Testis (tissue), 2 donors: ENCODE data around the gene DENND1A.

Experiments used
- CTCF ChIP-seq, 3 experiments: fragments of 450-650 bp in 2 of 3; fragments of 200-600 bp in 1 of 3; sonication (generic) in 1 of 3; IDR thresholded peaks; one replicate each; pipeline ENCODE4 v1.5.1; 2016 to 2019; ENCODE audit warnings: antibody characterized with exemption in 3 of 3, mild to moderate bottlenecking in 2 of 3, moderate library complexity in 1 of 3
- POLR2A ChIP-seq: fragments of 450-650 bp; IDR thresholded peaks from one replicate; pipeline ENCODE4 v1.6.1; 2017; ENCODE audit warnings: antibody characterized with exemption, mild to moderate bottlenecking, moderate library complexity

GRCh38 chr9:123564652-123565051, 365.3 kb downstream of the DENND1A start:
- no peak for TF ChIP-seq POLR2A
- no peak for TF ChIP-seq CTCF (IDR thresholded peaks at IDR 0.05)
